ENCODE measurements around the gene WFDC1.

DNA sequence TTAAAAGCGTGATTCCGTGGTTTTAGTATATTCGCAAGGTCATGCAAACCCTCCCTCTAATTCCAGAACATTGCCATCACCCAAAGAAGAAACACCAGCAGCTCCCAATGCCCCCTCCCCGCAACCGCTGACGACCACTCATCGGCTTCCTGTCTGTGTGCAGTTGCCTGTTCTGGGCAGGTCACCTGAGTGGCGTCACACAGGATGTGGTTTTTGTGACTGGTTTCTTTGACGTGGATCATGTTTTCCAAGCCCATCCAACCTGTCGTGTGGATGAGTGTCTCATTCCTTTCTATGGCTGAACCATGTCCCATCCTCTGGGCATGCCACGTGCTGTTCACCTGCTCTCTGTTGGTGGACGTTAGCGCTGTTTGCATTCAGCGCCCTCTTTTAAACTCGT lies 65.5 kb downstream of the WFDC1 start:
- TF ChIP-seq, protein P1, sequence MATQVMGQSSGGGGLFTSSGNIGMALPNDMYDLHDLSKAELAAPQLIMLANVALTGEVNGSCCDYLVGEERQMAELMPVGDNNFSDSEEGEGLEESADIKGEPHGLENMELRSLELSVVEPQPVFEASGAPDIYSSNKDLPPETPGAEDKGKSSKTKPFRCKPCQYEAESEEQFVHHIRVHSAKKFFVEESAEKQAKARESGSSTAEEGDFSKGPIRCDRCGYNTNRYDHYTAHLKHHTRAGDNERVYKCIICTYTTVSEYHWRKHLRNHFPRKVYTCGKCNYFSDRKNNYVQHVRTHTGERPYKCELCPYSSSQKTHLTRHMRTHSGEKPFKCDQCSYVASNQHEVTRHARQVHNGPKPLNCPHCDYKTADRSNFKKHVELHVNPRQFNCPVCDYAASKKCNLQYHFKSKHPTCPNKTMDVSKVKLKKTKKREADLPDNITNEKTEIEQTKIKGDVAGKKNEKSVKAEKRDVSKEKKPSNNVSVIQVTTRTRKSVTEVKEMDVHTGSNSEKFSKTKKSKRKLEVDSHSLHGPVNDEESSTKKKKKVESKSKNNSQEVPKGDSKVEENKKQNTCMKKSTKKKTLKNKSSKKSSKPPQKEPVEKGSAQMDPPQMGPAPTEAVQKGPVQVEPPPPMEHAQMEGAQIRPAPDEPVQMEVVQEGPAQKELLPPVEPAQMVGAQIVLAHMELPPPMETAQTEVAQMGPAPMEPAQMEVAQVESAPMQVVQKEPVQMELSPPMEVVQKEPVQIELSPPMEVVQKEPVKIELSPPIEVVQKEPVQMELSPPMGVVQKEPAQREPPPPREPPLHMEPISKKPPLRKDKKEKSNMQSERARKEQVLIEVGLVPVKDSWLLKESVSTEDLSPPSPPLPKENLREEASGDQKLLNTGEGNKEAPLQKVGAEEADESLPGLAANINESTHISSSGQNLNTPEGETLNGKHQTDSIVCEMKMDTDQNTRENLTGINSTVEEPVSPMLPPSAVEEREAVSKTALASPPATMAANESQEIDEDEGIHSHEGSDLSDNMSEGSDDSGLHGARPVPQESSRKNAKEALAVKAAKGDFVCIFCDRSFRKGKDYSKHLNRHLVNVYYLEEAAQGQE (IDR thresholded peaks at IDR 0.05) = no peak
- TF ChIP-seq SP1 (IDR thresholded peaks at IDR 0.05) = no peak
- TF ChIP-seq, protein P2, sequence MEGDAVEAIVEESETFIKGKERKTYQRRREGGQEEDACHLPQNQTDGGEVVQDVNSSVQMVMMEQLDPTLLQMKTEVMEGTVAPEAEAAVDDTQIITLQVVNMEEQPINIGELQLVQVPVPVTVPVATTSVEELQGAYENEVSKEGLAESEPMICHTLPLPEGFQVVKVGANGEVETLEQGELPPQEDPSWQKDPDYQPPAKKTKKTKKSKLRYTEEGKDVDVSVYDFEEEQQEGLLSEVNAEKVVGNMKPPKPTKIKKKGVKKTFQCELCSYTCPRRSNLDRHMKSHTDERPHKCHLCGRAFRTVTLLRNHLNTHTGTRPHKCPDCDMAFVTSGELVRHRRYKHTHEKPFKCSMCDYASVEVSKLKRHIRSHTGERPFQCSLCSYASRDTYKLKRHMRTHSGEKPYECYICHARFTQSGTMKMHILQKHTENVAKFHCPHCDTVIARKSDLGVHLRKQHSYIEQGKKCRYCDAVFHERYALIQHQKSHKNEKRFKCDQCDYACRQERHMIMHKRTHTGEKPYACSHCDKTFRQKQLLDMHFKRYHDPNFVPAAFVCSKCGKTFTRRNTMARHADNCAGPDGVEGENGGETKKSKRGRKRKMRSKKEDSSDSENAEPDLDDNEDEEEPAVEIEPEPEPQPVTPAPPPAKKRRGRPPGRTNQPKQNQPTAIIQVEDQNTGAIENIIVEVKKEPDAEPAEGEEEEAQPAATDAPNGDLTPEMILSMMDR (IDR thresholded peaks at IDR 0.05; ENCODE audit: low read depth, low read length, missing input control) = no peak
- TF ChIP-seq TAF1 (conservative IDR thresholded peaks at IDR 0.05) = no peak
- no peak for TF ChIP-seq YY1 (IDR thresholded peaks at IDR 0.05)
- TF ChIP-seq, protein P3, sequence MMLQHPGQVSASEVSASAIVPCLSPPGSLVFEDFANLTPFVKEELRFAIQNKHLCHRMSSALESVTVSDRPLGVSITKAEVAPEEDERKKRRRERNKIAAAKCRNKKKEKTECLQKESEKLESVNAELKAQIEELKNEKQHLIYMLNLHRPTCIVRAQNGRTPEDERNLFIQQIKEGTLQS (IDR thresholded peaks at IDR 0.05) = no peak
- TF ChIP-seq, protein P4, sequence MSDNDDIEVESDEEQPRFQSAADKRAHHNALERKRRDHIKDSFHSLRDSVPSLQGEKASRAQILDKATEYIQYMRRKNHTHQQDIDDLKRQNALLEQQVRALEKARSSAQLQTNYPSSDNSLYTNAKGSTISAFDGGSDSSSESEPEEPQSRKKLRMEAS (IDR thresholded peaks at IDR 0.05) = no peak
- no peak for TF ChIP-seq NR2F2 (IDR thresholded peaks at IDR 0.05)
- no peak for TF ChIP-seq RXRA (IDR thresholded peaks at IDR 0.05)

Measured in liver (tissue), 3 donors.